Lower lobe of right lung (tissue), 2 donors: ENCODE results near the gene XRCC1. TPM values are rescaled to one million over a fixed set of nuclear protein-coding genes. Genes with fewer than 3 reads are reported as not detected.

Experiments
- ATAC-seq, 2 donors: fragments of 200-7000 bp; cut with Tn5 transposase; one replicate each; pipeline ENCODE4 v1.9.1; 2020 to 2022; ENCODE audit warnings: mild to moderate bottlenecking in 2 of 2, moderate library complexity in 2 of 2
- DNase-seq: peaks from one replicate; pipeline ENCODE4 v3.0.0-alpha.2; 2020
- H3K27ac ChIP-seq: fragments of 200-600 bp; one replicate; pipeline ENCODE4 v1.8.0; 2022
- H3K27me3 ChIP-seq: fragments of 200-600 bp; one replicate; pipeline ENCODE4 v1.8.0; 2022; ENCODE audit warnings: low read depth
- H3K36me3 ChIP-seq: fragments of 200-600 bp; one replicate; pipeline ENCODE4 v1.8.0; 2022; ENCODE audit warnings: mild to moderate bottlenecking
- H3K4me1 ChIP-seq: fragments of 200-600 bp; one replicate; pipeline ENCODE4 v1.8.0; 2022
- H3K4me3 ChIP-seq: fragments of 200-600 bp; one replicate; pipeline ENCODE4 v1.8.0; 2022; ENCODE audit warnings: mild to moderate bottlenecking
- H3K9me3 ChIP-seq: fragments of 200-600 bp; one replicate; pipeline ENCODE4 v1.8.0; 2022
- intact Hi-C: fragments of 100-400 bp; cut with DNase I; formaldehyde crosslinking; loops from one replicate; pipeline ENCODE4 v1.11.0; 2022
- total RNA-seq: library from RNA; stranded (reverse); fragmentation: NEBNext Ultra II Directional; extraction: Animal tissue kit (Norgen Biotek cat#: 25700); gene quantifications from one replicate; pipeline ENCODE4 v1.2.1, GENCODE V29; 2021
- TF ChIP-seq, protein P1 (sequence below): fragments of 200-600 bp; IDR thresholded peaks from one replicate; pipeline ENCODE4 v1.8.0; 2022; ENCODE audit warnings: antibody characterized with exemption, mild to moderate bottlenecking
- donor health status: DM: no; HTN: yes; CAD: no; lungs with severe emphysema.

Gene XRCC1
- total RNA-seq, 1 donor from 2014 or later, result 26.9 TPM

- TF ChIP-seq, protein P1, sequence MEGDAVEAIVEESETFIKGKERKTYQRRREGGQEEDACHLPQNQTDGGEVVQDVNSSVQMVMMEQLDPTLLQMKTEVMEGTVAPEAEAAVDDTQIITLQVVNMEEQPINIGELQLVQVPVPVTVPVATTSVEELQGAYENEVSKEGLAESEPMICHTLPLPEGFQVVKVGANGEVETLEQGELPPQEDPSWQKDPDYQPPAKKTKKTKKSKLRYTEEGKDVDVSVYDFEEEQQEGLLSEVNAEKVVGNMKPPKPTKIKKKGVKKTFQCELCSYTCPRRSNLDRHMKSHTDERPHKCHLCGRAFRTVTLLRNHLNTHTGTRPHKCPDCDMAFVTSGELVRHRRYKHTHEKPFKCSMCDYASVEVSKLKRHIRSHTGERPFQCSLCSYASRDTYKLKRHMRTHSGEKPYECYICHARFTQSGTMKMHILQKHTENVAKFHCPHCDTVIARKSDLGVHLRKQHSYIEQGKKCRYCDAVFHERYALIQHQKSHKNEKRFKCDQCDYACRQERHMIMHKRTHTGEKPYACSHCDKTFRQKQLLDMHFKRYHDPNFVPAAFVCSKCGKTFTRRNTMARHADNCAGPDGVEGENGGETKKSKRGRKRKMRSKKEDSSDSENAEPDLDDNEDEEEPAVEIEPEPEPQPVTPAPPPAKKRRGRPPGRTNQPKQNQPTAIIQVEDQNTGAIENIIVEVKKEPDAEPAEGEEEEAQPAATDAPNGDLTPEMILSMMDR, result no peak
- DNase-seq (no peak), ATAC-seq (no peak)
- H3K27me3 ChIP-seq, result no peaks in the 10 kb centered on the region
- no peak overlapping the region for H3K27ac ChIP-seq
- H3K9me3 ChIP-seq, result no peaks in the 10 kb centered on the region
- intact Hi-C loops, result no loop called here
- peaks cover 22% of the 10 kb centered on the region for H3K4me1 ChIP-seq
- no peak overlapping the region for H3K4me3 ChIP-seq
- H3K36me3 ChIP-seq, result peaks cover 32% of the 10 kb centered on the region
Observed at GRCh38 chr19:43564800-43565199, 10.5 kb downstream of the XRCC1 start.

GRCh38 chr19:43563816-43564457 is 11.4 kb downstream of the XRCC1 start:
- Histone ChIP-seq H3K9me3 (no peaks in the 10 kb centered on the region), H3K4me1 (peaks cover 22% of the 10 kb centered on the region), H3K36me3 (peaks cover 36% of the 10 kb centered on the region), H3K4me3 (no peak overlapping the region), H3K27me3 (no peaks in the 10 kb centered on the region), H3K27ac (peak overlapping the region; percentile 80)
- intact Hi-C loops, result no loop called here
- TF ChIP-seq, protein P1, result no peak
- DNase-seq (no peak), ATAC-seq (no peak)

DNA sequence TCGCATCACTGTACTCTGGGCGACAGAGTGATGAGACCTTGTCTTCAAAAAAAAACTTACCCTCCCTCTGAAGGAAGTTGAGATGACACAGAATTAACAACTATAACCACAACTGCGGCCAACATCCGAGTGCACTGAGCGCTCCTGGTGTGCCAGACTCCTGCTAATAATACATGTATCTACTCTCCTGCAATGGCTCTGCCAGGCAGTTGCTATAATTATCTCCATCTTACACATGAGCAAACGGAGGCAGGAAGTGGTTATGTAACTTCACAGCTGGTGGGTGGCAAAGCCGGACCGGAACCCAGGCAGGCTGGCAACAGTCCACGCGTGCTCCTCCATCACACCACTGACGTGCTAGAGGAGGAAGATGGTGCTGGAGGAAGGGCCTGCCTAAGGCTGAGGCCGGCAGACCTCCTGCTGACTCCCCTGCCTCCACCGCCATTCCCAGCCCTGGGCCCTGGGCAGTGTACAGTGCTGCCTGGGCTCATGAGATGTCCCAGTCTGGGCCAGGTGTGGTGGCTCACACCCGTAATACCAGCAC is 12.6 kb downstream of the XRCC1 start:
- peaks cover 44% of the 10 kb centered on the region for H3K36me3 ChIP-seq
- H3K9me3 ChIP-seq, result no peaks in the 10 kb centered on the region
- TF ChIP-seq, protein P1, result no peak
- ATAC-seq (peak; percentile 87 to 88), DNase-seq (peak; percentile 88)
- H3K27me3 ChIP-seq, result no peaks in the 10 kb centered on the region
- H3K4me3 ChIP-seq, result no peak overlapping the region
- H3K27ac ChIP-seq, result peak overlapping the region; percentile 80
- intact Hi-C loops, result no loop called here
- peaks cover 26% of the 10 kb centered on the region for H3K4me1 ChIP-seq

GRCh38 chr19:43562226-43562697 is 13.1 kb downstream of the XRCC1 start:
- Histone ChIP-seq H3K4me1 (peaks cover 27% of the 10 kb centered on the region), H3K27ac (peak overlapping the region; percentile 80), H3K4me3 (no peak overlapping the region), H3K9me3 (no peaks in the 10 kb centered on the region), H3K27me3 (no peaks in the 10 kb centered on the region), H3K36me3 (peaks cover 46% of the 10 kb centered on the region)
- TF ChIP-seq, protein P1, result no peak
- intact Hi-C loops, result no loop called here
- peak in 1 of 2 donors; percentile 27 for ATAC-seq
- no peak for DNase-seq

DNA sequence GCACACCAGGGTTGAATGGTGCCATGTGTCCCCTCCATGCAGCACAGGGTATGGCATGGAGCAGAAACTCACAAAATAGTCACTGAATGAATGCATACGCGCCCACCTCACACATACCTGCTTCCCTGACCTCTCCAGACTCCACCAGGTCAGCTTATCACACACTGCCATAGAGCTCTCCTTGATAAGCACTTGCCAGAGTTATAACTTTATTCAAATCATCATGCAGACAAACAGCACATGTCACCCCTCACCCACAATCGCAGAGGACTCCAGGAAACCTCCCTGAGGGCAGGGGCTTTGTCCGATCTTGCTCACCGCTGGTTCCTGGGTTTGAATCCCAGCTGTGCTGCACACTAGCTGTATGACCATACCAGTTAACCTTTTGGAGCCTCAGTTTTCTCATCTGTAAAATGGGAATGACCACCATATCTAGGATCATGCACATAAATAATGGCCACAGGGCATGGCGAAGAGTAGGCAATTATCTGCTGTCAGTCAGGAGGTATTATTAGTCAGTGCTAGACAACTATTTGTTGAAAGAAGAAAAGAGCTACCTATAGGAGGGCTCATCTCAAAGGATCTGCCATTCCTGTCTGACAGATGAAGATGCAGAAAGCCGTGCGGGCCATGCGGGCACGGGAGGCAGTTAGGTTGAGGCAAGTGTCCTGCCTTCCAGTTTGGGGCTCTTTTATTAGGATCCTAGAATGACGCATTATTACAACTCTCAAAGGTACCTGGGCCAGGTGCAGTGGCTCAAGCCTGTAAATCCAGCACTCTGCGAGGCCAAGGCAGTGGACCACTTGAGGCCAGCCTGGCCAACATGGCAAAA is 14.0 kb downstream of the XRCC1 start:
- Histone ChIP-seq H3K27me3 (no peaks in the 10 kb centered on the region), H3K9me3 (no peaks in the 10 kb centered on the region), H3K27ac (no peak overlapping the region), H3K4me1 (peaks cover 27% of the 10 kb centered on the region), H3K4me3 (no peak overlapping the region), H3K36me3 (peaks cover 54% of the 10 kb centered on the region)
- TF ChIP-seq, protein P1, result no peak
- DNase-seq (no peak), ATAC-seq (no peak)
- intact Hi-C loops, result no loop called here
